ENCODE measurements around the gene RXRG. TPM values are rescaled to one million over a fixed set of nuclear protein-coding genes. Genes with fewer than 3 reads are reported as not detected.
A peak's percentile ranks its signal among the peaks of the same experiment; 100 is the strongest.

Gene RXRG
- total and polyA plus RNA-seq, 2 donors (not counting 1 experiment from before 2014, with no cell fraction given): under 0.01 to 0.31 TPM

- Histone ChIP-seq H3K4me2 (ENCODE audit: extremely low read depth, insufficient read depth, low read length) (peak overlapping the region; percentile 49), H3K4me3 (replicated peaks in 1 of 4; ENCODE audit: control extremely low read depth in 1 of 4, insufficient read depth in 1 of 4, low read depth in 3 of 4, low read length in 4 of 4) (peak overlapping the region; percentile 7 to 40 (median 28)), H2AFZ (ENCODE audit: low read length) (peak overlapping the region; percentile 48), H3K79me2 (ENCODE audit: control insufficient read depth, insufficient read depth, low read length) (no peaks in the 10 kb centered on the region), H3K27ac (ENCODE audit: insufficient read depth, low read length) (no peak overlapping the region), H3K9me3 (ENCODE audit: control insufficient read depth, insufficient read depth, low read depth, low read length) (no peaks in the 10 kb centered on the region), H3K27me3 (ENCODE audit: control insufficient read depth, insufficient read depth, low read length) (no peaks in the 10 kb centered on the region), H3K36me3 (ENCODE audit: control insufficient read depth, insufficient read depth, low read length) (no peaks in the 10 kb centered on the region), H3K9ac (ENCODE audit: insufficient read depth, low read length) (no peak overlapping the region), H3K4me1 (ENCODE audit: control insufficient read depth, extremely low read depth, insufficient read depth, low read length) (no peaks in the 10 kb centered on the region), H4K20me1 (ENCODE audit: control insufficient read depth, extremely low read depth, insufficient read depth, low read length) (no peaks in the 10 kb centered on the region)
- TF ChIP-seq CTCF (conservative IDR thresholded peaks at IDR 0.05 in 1 of 2, IDR thresholded peaks at IDR 0.05 in 1 of 2; ENCODE audit: low read depth in 1 of 2, low read length in 2 of 2) (no peak), EZH2 (IDR thresholded peaks at IDR 0.05; ENCODE audit: low read length, missing control alignments) (no peak)
- DNase-seq (ENCODE audit: low read depth in 2 of 2): peak in 1 of 2 donors; percentile 22
Measured at GRCh38 chr1:165424454-165425216, 20.3 kb downstream of the RXRG start.

- no peak for DNase-seq (ENCODE audit: low read depth in 2 of 2)
- Histone ChIP-seq H3K79me2 (ENCODE audit: control insufficient read depth, insufficient read depth, low read length) (no peaks in the 10 kb centered on the region), H2AFZ (ENCODE audit: low read length) (no peak overlapping the region), H3K4me2 (ENCODE audit: extremely low read depth, insufficient read depth, low read length) (no peak overlapping the region), H3K4me3 (replicated peaks in 1 of 4; ENCODE audit: control extremely low read depth in 1 of 4, insufficient read depth in 1 of 4, low read depth in 3 of 4, low read length in 4 of 4) (no peak overlapping the region), H3K36me3 (ENCODE audit: control insufficient read depth, insufficient read depth, low read length) (no peaks in the 10 kb centered on the region), H3K9ac (ENCODE audit: insufficient read depth, low read length) (no peak overlapping the region), H3K9me3 (ENCODE audit: control insufficient read depth, insufficient read depth, low read depth, low read length) (no peaks in the 10 kb centered on the region), H4K20me1 (ENCODE audit: control insufficient read depth, extremely low read depth, insufficient read depth, low read length) (no peaks in the 10 kb centered on the region), H3K4me1 (ENCODE audit: control insufficient read depth, extremely low read depth, insufficient read depth, low read length) (no peaks in the 10 kb centered on the region), H3K27me3 (ENCODE audit: control insufficient read depth, insufficient read depth, low read length) (no peaks in the 10 kb centered on the region), H3K27ac (ENCODE audit: insufficient read depth, low read length) (no peak overlapping the region)
- no peak for TF ChIP-seq EZH2 (IDR thresholded peaks at IDR 0.05; ENCODE audit: low read length, missing control alignments)
- no peak for TF ChIP-seq CTCF (conservative IDR thresholded peaks at IDR 0.05 in 1 of 2, IDR thresholded peaks at IDR 0.05 in 1 of 2; ENCODE audit: low read depth in 1 of 2, low read length in 2 of 2)
Measured at GRCh38 chr1:165423136-165423535, 21.8 kb downstream of the RXRG start.

DNA sequence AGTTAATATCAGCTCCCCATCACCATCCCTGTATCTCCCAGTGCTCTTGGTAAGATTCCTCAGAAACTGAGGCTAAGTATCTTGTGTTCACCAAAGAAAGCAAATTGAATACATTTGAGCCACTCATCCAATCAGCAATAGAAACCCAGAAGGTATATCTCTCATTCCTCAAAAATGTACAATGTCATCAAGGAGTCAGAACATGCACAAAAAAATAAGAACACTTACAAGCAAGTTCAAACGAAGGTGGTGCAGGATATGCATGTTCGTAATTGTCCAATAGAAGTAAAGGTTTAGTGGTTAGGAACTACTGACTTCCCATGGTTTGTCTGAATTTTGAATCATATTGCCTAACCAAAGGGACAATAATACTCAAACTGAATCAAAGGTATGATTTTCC is 24.3 kb downstream of the RXRG start:
- H3K4me2 ChIP-seq (ENCODE audit: extremely low read depth, insufficient read depth, low read length): no peak overlapping the region
- no peaks in the 10 kb centered on the region for H3K4me1 ChIP-seq (ENCODE audit: control insufficient read depth, extremely low read depth, insufficient read depth, low read length)
- no peaks in the 10 kb centered on the region for H4K20me1 ChIP-seq (ENCODE audit: control insufficient read depth, extremely low read depth, insufficient read depth, low read length)
- no peak overlapping the region for H3K4me3 ChIP-seq (replicated peaks in 1 of 4; ENCODE audit: control extremely low read depth in 1 of 4, insufficient read depth in 1 of 4, low read depth in 3 of 4, low read length in 4 of 4)
- H3K27me3 ChIP-seq (ENCODE audit: control insufficient read depth, insufficient read depth, low read length): no peaks in the 10 kb centered on the region
- no peak overlapping the region for H3K9ac ChIP-seq (ENCODE audit: insufficient read depth, low read length)
- no peak overlapping the region for H2AFZ ChIP-seq (ENCODE audit: low read length)
- no peaks in the 10 kb centered on the region for H3K9me3 ChIP-seq (ENCODE audit: control insufficient read depth, insufficient read depth, low read depth, low read length)
- no peaks in the 10 kb centered on the region for H3K79me2 ChIP-seq (ENCODE audit: control insufficient read depth, insufficient read depth, low read length)
- no peak for DNase-seq (ENCODE audit: low read depth in 2 of 2)
- no peak for TF ChIP-seq EZH2 (IDR thresholded peaks at IDR 0.05; ENCODE audit: low read length, missing control alignments)
- TF ChIP-seq CTCF (conservative IDR thresholded peaks at IDR 0.05 in 1 of 2, IDR thresholded peaks at IDR 0.05 in 1 of 2; ENCODE audit: low read depth in 1 of 2, low read length in 2 of 2): no peak
- no peaks in the 10 kb centered on the region for H3K36me3 ChIP-seq (ENCODE audit: control insufficient read depth, insufficient read depth, low read length)
- no peak overlapping the region for H3K27ac ChIP-seq (ENCODE audit: insufficient read depth, low read length)

Data from fibroblast of lung (primary cell).